SIG-M5 (cell line): ENCODE results near the gene ACO2.

Source experiments
- DNase-seq: peaks from one replicate; lab custom pipeline; 2025; lab: John Stamatoyannopoulos, UW

ACO2 gene

DNA sequence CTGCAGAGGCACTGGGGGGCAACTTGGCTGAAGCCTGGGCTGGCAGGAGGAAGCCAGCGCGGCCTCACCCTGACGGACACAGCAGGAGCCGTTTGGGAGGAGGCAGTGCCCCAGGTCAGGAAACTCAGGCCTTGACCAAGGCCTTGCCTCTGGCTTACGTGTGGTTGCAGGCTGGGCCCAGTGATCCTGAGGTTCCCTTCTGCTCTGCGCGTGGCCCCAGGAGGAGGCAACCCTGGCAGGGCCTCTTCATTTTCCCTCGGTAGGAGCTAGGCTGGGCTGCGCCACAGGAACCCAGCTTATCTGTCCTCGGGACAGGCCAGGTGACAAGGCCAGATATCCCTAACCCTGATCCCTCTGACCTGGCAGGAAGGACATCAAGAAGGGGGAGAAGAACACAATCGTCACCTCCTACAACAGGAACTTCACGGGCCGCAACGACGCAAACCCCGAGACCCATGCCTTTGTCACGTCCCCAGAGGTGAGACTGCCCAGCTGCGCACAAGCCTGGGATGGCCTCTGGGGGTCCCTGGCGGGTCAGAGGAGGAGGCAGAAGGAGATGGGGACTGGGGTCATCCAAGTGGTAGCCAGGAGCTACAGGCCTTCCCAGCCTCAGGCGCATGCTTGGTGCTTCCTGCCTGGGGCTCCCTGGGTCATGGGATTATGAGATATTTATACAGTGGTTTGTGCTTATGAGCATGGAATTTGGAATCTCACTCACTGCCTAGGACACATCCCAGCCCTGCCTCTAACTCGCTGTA lies 54.7 kb downstream of the ACO2 start:
- no peak for DNase-seq

DNA sequence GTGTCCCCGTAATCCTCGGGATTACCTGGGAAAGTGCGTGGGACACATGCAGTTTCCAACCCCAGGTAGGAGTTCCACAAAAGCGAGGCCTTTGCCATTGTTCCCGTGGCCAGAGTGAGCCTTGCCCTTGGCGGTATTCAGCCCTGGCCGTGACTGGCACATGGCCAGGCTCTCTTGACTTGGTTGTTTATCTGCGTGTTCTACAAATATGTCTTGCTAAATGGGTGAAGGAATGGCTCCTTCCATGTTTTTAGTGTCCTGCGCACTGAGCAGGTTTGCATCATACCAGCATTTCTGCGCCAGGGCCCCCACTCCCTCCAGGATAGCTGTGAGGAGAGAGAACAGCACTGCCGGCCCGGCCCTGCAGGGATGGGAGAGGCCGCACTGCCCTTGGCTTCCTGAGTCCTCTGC lies 55.3 kb downstream of the ACO2 start:
- DNase-seq, result no peak

DNA sequence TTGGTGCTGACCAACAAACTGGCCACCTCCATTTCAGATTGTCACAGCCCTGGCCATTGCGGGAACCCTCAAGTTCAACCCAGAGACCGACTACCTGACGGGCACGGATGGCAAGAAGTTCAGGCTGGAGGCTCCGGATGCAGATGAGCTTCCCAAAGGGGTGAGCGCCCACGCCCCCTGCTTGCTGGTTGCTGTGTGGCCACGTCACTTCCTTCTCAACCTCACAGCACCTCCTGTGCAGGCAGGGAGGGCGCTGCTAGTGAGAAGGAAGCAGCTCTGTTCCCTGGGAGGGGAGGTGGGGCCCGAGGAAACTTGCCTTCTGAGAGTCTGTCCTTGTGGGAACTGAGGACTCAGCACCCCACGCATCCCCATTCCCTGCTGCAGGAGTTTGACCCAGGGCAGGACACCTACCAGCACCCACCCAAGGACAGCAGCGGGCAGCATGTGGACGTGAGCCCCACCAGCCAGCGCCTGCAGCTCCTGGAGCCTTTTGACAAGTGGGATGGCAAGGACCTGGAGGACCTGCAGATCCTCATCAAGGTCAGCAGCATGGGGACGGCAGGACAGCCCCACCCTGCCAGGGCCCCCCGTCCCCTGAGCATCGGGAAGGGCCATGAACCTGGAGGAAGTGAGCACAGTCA lies 56.0 kb downstream of the ACO2 start:
- no peak for DNase-seq

DNA sequence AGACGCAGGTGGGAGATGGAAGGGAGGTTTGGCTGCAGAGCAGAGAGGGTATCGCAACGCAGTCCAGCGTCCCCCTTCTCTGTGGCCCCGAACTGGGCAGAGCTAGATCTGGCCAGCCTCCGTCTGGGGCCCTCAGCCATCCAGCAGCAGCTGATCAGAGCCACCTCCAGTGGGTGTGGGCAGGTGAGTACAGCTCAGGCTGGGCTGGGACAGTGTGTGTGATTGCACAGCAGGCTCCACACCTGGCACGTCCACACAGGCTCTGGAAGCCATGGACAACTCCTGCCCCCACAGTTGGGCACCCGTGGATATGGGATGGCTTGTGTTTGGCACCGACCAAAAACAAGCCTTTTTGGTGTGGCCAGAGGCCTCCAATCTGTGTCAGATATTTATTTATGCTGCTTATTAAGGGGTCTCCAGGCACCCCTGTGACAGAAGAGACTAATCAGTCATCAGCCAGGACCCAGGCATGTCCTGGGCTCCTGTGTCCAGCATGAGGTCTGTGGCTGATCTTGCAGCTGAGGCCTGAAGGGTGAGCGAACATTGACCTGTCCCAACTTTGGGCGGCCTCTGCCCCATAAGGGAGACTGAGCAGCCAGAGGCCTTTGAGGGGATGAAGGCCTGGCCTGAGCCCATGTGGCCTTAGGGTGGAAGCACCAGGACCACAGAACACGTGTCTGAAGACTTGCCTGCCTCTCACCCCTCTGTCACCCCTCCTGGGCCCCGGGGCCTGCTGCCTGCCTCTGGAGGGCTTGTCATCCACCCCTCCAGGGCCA lies 56.7 kb downstream of the ACO2 start:
- no peak for DNase-seq

DNA sequence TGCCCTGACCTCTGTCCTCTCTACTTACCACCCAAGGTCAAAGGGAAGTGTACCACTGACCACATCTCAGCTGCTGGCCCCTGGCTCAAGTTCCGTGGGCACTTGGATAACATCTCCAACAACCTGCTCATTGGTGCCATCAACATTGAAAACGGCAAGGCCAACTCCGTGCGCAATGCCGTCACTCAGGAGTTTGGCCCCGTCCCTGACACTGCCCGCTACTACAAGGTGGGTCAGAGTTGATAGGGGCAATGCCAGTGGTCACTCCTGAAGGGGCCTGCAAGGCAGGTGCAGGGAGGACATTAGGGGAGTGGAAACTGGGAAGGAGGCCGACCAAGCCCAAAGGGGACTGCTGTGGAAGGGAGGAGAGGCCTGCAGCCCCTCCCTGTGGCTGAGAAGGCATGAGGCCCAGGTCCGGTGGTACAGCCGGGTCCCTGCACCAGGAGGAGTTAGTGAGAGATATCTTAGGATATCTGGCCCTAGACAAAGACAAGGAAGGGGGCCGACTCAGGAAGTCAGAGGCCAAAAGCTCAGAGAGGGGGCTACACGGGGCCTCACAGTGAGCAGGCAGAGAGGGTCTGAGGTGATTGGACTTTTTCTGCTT lies 57.4 kb downstream of the ACO2 start:
- no peak for DNase-seq

DNA sequence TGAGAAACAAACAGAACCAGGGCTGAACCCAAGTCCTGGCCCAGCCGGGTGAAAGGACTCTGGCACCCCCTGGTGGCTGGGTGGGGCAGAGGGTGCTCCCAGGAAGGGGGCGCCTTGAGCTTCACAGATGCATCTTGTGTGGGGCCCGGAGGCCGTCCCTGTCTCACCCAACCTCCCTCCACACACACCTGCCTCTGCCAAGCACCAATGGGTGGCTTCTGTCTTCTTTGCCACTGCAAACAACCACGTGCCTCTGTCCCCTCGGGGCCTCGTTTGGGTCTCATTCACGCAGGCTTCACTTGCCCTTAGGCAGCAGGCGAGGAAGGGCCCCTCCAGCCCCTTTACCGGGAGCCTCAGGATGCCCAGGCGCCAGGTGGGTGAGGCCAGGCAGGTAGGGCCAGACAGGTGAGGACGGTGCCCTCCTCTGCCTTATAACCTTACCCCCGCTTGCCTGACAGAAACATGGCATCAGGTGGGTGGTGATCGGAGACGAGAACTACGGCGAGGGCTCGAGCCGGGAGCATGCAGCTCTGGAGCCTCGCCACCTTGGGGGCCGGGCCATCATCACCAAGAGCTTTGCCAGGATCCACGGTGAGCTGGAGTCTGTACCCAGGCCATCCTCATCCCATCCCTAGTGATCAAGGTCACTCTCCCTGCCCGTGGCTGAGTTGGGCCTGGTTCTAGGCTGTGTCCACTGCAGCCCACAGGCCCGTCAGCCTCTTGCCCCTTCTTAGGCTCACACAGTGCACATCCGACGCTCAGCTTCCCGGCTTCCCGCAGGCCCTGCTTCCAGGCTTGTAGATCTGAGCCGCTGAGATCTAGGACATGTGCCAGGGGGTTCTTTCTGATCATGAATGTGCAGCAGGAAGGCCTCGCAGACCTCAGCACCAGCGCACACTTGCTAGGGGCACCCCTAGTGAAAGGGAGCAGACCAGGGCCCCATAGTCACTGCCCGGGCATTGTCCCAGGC lies 58.2 kb downstream of the ACO2 start:
- no peak for DNase-seq

DNA sequence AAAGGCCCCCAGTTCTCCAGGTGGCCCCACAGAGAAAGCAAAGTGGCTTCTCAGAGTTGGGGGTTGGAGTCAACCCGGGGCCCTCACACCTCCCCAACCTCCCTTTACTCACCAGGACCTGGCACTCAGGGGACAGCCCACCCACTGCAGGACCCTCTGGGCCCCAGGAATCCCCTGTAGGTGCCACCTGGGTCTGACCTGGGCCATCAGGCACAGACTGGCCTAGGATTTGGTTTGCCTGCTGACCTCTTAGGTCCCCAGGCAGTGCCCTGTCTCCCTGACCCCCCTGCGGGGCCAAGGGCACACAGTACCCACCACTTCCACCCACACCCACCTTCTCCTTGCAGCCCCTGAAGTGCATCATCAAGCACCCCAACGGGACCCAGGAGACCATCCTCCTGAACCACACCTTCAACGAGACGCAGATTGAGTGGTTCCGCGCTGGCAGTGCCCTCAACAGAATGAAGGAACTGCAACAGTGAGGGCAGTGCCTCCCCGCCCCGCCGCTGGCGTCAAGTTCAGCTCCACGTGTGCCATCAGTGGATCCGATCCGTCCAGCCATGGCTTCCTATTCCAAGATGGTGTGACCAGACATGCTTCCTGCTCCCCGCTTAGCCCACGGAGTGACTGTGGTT lies 59.3 kb downstream of the ACO2 start:
- no peak for DNase-seq

DNA sequence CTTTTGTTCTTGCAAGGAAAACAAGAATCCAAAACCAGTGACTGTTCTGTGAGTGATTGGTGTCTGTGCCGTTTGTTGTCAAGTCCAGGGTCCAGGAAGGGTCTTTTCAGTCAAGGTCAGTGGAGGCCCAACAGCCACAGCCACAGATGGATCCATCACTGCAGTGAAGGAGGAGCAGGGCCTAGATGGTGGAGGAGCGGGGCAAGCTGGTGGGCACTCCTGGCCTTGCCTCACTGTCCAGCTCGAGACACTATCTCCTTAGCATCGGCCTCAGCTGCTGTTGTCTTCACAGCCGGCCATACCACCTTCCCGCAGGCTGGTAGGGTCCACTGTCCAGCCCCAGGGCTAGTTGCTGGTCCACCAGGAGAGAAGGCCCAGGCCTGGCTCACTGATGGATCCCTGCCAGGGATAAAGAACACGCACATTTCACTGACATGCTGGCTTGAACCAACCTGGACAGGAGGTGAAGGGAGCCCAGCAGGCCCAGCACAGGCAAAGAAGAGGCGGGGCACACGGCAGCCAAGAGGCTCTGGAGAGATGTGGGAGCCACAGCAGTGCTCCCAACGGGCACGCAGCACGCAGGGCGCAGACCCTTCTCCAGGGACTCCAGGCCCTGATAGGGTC lies 60.1 kb downstream of the ACO2 start:
- no peak for DNase-seq

DNA sequence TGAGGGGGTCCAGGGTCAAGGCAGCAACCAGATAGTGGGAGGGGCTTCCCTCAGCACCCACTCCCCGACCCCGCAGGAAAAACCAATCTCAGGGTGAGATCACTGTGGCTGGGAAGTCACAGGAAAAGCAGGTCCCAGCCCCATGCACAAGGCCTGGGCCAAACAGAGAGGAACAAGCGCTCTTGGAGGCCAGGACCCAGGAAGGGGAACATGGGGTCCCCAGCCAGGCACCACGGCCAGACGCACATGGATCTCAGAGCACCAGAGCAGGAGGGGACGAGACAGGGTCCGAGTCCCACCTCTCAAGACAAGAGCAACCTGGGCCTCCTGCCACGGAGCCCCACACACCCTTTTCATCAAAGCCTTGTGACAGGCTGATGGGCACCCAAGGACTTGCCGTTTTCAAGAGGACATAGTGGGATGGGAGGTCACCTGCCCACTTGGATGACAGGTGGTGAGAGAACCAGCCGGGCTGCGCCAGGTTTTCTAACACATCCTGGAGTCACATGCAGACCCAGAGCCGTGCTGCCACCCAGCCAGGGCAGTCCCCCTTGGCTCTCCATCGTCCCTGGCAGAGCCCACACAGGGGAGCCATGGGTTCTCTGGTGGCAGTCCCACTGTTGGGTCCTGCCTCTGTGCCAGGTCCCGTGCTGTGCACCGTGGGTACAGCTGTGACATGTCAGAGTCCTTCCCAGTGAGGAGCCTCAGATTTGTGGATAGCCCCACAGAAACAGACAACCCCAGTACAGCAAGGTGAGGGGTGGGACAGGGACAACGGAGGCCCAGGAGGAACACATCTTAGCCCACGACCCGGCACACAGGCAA lies 62.2 kb downstream of the ACO2 start:
- no peak for DNase-seq

DNA sequence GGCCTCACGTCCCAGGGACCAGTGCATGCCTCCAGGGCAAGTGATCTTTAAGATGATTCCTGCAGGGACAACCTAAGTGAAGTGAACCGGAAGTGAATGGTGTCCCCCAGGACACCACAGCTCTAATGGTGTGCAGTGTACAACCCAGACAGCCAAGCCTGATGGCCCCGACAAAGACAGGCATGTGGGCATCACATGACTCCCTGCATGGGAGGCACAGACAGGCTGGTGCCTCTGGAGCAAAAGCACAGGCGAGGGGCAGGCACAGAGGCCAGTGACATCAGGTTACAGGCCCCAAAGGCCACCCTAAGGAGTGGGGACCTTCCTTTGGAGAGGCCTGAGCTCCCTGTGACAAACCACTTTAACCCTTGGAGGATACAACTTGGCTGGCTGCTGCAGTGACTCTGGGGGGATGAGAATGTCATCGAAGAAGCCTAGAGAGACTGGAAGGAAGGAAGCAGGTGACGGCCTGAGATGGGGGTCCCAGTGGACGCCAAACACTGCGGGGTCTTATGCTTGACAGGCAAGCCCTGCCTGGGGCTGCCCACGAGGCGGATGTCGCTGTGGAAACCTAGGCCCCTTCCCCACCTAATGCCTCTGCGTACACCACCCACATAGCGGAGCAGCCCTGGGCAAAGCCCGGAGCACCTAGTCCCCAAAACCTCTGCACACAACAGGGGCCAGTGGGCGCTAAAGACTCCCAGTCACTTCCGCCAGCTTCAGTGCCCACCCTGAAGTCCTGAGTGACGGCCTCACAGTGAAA lies 63.0 kb downstream of the ACO2 start:
- no peak for DNase-seq

DNA sequence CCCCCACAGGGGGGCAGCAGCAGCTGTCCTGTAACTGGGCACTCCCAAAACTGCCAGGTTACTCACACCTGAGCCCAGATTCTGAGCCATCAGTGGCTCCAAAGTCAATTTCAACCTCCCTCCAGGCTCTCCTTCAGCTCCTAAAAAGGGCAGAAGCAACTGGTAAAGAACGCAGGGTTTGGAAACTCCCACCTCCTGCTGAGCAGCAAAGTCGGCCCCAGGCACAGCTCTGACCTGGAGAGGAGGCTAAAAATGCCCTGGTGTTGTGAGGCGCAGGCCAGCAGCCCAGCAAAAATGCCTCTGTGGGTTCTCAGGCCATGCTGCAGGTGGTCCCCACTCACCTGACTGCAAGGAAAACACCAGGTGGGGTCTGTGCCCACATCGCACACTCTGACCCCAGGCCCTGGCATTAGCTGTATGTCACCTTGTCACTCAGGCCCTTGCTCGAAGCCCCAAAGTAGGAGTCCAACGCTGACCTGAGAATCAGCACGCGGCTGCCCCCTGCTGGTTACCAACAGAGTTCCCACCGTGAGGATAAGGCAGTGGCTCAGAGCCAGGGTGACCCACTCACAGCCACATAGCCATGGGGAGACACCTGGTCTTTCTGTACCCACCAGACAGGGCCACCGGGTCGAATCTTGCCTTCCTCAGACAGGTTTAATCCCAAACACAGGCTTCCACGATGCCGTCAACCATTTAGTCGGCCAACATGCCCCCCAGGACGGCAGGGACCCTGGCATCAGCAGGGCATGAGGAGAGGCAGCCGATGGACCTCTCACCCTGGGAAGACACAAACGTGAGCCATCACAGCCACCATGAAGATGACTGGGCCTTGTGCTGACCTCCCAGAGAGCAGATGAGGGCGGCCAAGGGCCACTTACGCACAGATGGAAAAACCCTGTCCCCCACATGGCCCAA lies 64.2 kb downstream of the ACO2 start:
- no peak for DNase-seq

DNA sequence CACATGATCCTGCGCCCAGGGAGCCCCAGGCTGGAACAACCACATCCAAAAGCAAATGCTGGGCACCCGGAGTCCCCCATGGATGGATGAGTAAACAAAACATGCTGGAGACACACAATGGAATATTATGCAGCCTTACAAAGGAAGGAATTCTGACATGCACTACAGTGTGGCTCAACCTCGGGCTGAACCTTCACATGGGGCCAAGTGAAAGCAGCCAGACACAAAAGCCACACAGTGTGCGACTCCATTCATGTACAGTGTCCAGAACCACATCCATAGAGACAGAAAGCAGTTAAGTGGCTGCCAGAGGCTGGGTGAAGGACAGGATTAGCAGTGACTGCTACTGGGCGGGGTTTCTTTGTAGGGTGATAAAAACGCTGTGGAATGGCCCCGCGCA lies 65.3 kb downstream of the ACO2 start:
- DNase-seq, result no peak

DNA sequence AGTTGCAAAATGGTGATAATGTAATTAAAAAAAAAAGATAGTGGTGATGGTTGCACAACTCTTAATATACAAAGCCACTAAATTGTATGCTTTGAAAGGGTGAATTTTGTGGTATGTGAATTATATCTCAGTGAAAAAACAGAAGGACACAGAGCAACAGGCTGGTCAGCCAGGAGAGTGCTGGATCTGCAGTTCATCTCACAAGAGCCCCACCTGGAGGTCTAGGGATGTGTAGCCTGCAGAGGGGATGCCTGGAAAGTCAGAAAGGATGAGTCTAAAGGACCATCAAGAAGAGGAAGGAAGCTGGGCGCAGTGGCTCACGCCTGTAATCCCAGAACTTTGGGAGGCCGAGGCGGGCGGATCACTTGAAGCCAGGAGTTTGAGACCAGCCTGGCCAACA lies 66.3 kb downstream of the ACO2 start:
- DNase-seq, result no peak

DNA sequence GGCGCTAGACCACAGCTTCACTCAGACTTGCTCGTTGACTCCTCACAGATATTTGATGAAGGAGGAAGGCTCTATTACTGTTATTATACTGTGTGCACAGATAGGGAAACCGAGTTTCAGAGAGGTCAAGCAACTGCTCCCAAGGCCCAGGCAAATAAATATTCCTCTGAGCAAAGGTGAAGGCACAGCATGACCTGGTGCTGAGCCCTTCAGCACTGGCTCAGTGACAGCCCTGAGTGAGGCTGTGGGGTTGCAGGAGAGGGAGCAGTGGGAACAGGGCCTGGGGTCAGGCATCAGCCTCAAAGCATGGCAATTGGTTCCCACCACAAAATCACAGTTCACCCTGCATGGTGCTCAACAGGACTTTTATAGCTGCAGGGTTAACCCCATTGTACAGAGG lies 68.3 kb downstream of the ACO2 start:
- DNase-seq, result no peak

DNA sequence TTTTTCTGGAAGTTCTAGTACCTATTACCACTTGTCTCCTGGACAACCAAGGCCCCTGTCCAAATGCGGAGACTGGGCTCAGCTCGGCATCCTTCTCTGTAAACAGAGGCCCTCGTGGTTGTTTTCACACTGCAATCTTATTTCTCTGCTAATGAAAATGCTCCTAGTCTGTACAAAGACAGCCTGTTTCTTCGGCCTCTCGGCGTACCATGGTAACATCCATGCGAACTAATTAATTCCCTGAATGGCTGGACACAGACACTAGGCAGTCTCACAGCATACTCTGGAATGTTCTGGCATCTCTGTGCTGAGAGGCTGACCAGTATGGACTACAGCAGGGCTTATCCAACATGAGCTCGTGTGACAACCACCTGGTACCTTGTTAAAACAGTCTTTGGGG lies 69.7 kb downstream of the ACO2 start:
- no peak for DNase-seq

DNA sequence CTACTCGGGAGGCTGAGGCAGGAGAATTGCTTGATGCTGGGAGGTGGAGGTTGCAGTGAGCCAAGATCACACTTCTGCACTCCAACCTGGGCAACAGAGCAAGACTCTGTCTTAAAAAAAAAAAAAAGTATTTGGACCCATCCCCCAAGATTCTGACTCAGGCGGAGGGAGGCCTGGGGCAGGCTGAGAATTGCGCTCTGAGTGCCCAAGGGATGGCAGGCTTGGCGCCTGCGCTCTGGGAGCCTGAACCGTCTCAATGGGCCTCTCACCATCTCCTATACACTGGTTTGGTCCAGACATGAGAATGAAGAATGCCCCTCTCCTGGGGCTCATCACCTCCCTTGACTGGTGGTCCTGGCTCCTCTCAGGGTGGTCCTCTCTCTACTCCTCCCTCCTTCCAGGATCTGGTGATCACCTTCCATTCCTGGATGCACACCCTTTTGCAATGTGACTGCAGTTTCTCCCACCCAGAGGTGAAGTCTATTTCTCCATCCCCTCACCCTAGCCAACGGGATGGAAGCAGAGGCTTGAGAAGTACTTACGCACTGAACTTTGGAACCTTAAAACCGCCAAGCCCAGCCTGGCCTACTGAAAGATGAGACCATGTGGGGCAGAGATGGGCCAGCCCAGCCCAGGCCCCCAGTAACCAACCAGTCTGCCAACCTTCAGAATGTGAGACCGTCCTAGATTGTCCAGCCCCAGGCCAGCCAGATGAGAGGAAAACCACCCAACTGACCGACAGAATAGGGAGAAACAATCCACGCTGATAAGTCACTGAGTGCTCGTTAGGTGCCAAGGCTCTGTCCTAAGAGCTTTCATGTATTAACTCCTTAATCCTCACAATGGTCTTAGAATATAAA lies 70.5 kb downstream of the ACO2 start:
- no peak for DNase-seq

DNA sequence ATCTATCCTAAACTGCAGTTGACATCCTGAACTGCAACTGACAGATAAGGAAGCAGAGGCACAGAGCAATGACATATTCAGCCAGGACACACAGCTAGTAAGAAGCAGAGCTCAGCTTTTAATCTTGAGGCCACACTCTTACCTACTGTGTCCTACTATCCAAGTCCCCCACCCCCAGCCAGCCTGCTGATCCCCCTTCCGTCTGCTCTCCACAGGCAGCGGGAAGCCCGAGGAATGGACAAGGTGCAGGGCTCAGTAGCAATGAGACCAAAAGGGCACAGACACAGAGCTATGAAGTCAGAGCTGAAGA lies 71.0 kb downstream of the ACO2 start:
- DNase-seq, result no peak
